SK-N-SH treated with all-trans-retinoic acid at 6 μM for 48 hours (cell line): ENCODE results near the gene PRTFDC1.

ENCODE experiments used
- ATAC-seq: fragments of 200-7000 bp; cut with Tn5 transposase; 3 replicates; pipeline ENCODE4 v1.9.1; 2020; ENCODE audit warnings: mild to moderate bottlenecking, moderate library complexity
- ARNTL ChIP-seq: fragments of 450-650 bp; formaldehyde crosslinking; IDR thresholded peaks from 2 replicates; pipeline ENCODE4 v1.5.0; 2020; ENCODE audit warnings: low read depth, mild to moderate bottlenecking, moderate library complexity, borderline replicate concordance
- BACH2 ChIP-seq: fragments of 250-450 bp; sonication (Bioruptor Pico); IDR thresholded peaks from 2 replicates; pipeline ENCODE4 v1.9.0; 2021; ENCODE audit warnings: mild to moderate bottlenecking, borderline replicate concordance
- CREB5 ChIP-seq: fragments of 250-450 bp; sonication (Bioruptor Pico); IDR thresholded peaks from 2 replicates; pipeline ENCODE4 v1.5.1; 2020; ENCODE audit warnings: low read depth, mild to moderate bottlenecking, moderate library complexity
- CSRNP3 ChIP-seq: fragments of 250-450 bp; sonication (Bioruptor Pico); IDR thresholded peaks from 2 replicates; pipeline ENCODE4 v1.5.1; 2021; ENCODE audit warnings: mild to moderate bottlenecking, moderate library complexity
- ESRRG ChIP-seq: fragments of 250-450 bp; sonication (Bioruptor Pico); IDR thresholded peaks from 2 replicates; pipeline ENCODE4 v1.6.1; 2021; ENCODE audit warnings: mild to moderate bottlenecking
- ISL1 ChIP-seq: fragments of 250-450 bp; sonication (Bioruptor Pico); IDR thresholded peaks from 2 replicates; pipeline ENCODE4 v2.1.2; 2022; ENCODE audit warnings: mild to moderate bottlenecking, moderate library complexity
- OSR1 ChIP-seq: fragments of 250-450 bp; sonication (Bioruptor Pico); IDR thresholded peaks from 2 replicates; pipeline ENCODE4 v1.8.0; 2022; ENCODE audit warnings: moderate library complexity, mild to moderate bottlenecking, inconsistent platforms
- PATZ1 ChIP-seq: fragments of 250-450 bp; sonication (Bioruptor Pico); IDR thresholded peaks from 2 replicates; pipeline ENCODE4 v1.8.0; 2020; ENCODE audit warnings: mild to moderate bottlenecking, moderate library complexity, borderline replicate concordance
- PPARA ChIP-seq: fragments of 250-450 bp; sonication (Bioruptor Pico); IDR thresholded peaks from 2 replicates; pipeline ENCODE4 v1.5.0; 2020; ENCODE audit warnings: mild to moderate bottlenecking, borderline replicate concordance
- RARB ChIP-seq: fragments of 250-450 bp; sonication (Bioruptor Pico); IDR thresholded peaks from 2 replicates; pipeline ENCODE4 v1.8.0; 2021; ENCODE audit warnings: mild to moderate bottlenecking, moderate library complexity
- TOX ChIP-seq: fragments of 250-450 bp; sonication (Bioruptor Pico); IDR thresholded peaks from 2 replicates; pipeline ENCODE4 v1.8.0; 2021; ENCODE audit warnings: mild to moderate bottlenecking, moderate library complexity, borderline replicate concordance
- TSHZ2 ChIP-seq: fragments of 250-450 bp; sonication (Bioruptor Pico); IDR thresholded peaks from 2 replicates; pipeline ENCODE4 v1.5.0; 2020; ENCODE audit warnings: mild to moderate bottlenecking, moderate library complexity
- ZC3H10 ChIP-seq: fragments of 250-450 bp; sonication (Bioruptor Pico); IDR thresholded peaks from 2 replicates; pipeline ENCODE4 v1.5.1; 2021; ENCODE audit warnings: mild to moderate bottlenecking, moderate library complexity
- ZFP3 ChIP-seq: fragments of 250-450 bp; sonication (Bioruptor Pico); IDR thresholded peaks from 2 replicates; pipeline ENCODE4 v1.5.0; 2020; ENCODE audit warnings: mild to moderate bottlenecking, moderate library complexity
- ZFP30 ChIP-seq: fragments of 450-650 bp; formaldehyde crosslinking; IDR thresholded peaks from 2 replicates; pipeline ENCODE4 v1.5.0; 2022; ENCODE audit warnings: mild to moderate bottlenecking, moderate library complexity
- ZNF565 ChIP-seq: fragments of 450-650 bp; formaldehyde crosslinking; conservative IDR thresholded peaks from 2 replicates; pipeline ENCODE4 v1.5.0; 2020; ENCODE audit warnings: low read depth, mild to moderate bottlenecking, moderate library complexity

The PRTFDC1 gene

GRCh38 chr10:24900888-24901685 is 51.3 kb downstream of the PRTFDC1 start:
- peak; percentile 35; the same call in 1 of the 2 replicates for TF ChIP-seq ISL1 (CRISPR knock-in tag)
- no peak for TF ChIP-seq TSHZ2 (CRISPR knock-in tag)
- TF ChIP-seq, all 23 proteins: peak for 1
- ATAC-seq: peak; percentile 53

GRCh38 chr10:24899571-24899970 is 52.8 kb downstream of the PRTFDC1 start:
- TF ChIP-seq ISL1 (CRISPR knock-in tag): peak; percentile 52; the same call in 1 of the 2 replicates
- TF ChIP-seq ZFP30 (CRISPR knock-in tag): no peak
- TF ChIP-seq, all 23 proteins: peak for 1

GRCh38 chr10:24898501-24898900 is 53.9 kb downstream of the PRTFDC1 start:
- no peak for ATAC-seq
- TF ChIP-seq ZC3H10 (CRISPR knock-in tag) (no peak), ZFP30 (CRISPR knock-in tag) (no peak), OSR1 (CRISPR knock-in tag) (no peak), TOX (CRISPR knock-in tag) (no peak), ZNF565 (CRISPR knock-in tag) (no peak), BACH2 (CRISPR knock-in tag) (no peak), ZFP3 (CRISPR knock-in tag) (no peak), CREB5 (CRISPR knock-in tag) (no peak)

More at GRCh38 chr10:24899571-24899970, 52.8 kb downstream of the PRTFDC1 start:
- ATAC-seq: no peak

- TF ChIP-seq ZFP3 (CRISPR knock-in tag) (peak; percentile 44; the same call in 1 of the 2 replicates), ISL1 (CRISPR knock-in tag) (peak; percentile 57), OSR1 (CRISPR knock-in tag) (no peak), TSHZ2 (CRISPR knock-in tag) (no peak), ZFP30 (CRISPR knock-in tag) (no peak)
- TF ChIP-seq, all 23 proteins: peak for 2
- no peak for ATAC-seq
These were observed 55.0 kb downstream of the PRTFDC1 start for GRCh38 chr10:24897326-24897926.

- ATAC-seq: no peak
- TF ChIP-seq PPARA (CRISPR knock-in tag) (no peak), ESRRG (CRISPR knock-in tag) (no peak), CSRNP3 (CRISPR knock-in tag) (no peak), TOX (CRISPR knock-in tag) (no peak), ZFP30 (CRISPR knock-in tag) (no peak), PATZ1 (CRISPR knock-in tag) (no peak), TSHZ2 (CRISPR knock-in tag) (no peak), RARB (CRISPR knock-in tag) (no peak), ARNTL (no peak)
These were observed 57.7 kb downstream of the PRTFDC1 start for GRCh38 chr10:24894728-24895127.
